ENCODE results near the gene KCTD4.

KCTD4 gene

GRCh38 chr13:45167611-45168554, 33.0 kb downstream of the KCTD4 start:
- DNase-seq = no peak

- DNase-seq = no peak
Measured at GRCh38 chr13:45166858-45167257, 34.0 kb downstream of the KCTD4 start.

DNA sequence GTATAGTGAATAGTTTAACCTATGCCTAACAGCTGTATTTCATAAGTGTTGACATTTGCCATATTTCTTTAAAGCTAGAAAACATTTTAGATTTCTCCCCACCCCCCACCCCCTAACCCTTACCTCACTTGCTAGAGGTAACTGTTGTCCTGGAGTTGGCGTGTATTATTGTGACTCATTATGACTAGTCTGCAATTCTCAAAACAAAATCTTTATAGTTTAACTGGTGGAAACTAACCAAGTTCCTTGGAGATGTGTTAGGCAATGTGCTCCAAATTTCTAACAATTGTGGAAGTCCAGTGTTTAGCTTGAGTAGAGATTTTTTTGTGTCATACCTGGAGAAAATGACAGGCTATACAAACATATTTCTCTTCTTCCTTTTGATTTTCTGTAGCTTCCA, 38.0 kb downstream of the KCTD4 start:
- no peak for DNase-seq

DNA sequence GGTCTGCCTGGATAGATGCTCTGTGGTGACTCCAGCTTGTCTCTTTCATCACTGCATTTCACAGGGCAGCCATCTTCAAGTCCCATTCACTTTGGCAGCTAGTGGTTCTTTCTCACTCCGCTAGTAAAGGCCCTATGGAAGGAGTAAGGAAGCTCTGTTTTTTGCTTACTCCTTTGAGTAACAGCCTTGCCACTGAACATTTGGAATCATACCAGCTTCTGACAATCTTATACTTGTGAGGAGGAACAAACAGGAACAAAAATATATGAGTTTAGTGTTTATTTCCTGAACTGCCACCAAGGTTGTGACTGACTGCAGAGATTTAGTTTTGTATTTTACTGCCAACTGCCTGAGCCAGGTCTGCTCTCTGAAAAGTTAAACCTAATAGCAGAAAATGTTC, 38.7 kb downstream of the KCTD4 start:
- no peak for DNase-seq

- no peak for DNase-seq
Measured at GRCh38 chr13:45156565-45157361, 44.1 kb downstream of the KCTD4 start.

- no peak for DNase-seq
Measured at GRCh38 chr13:45149964-45150363, 50.9 kb downstream of the KCTD4 start.

DNA sequence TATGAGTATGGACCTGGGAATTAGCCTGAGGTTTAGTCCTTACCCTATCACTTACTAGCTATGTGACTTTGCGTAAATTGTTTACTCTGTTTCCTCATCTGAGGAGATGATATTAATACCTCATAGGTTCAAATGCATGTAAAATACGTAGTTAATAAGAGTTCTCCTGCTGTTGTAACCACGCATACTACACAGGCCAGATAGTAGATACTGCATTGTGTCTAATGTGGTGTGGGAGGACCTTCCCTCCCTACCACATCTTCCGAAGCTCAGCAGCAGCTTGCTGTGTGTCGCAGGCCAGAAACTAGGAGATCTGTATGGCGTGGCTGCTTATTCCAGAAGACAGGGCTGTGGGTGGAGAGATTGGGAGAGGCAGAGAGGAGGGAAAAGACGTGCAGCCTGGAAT, 57.5 kb downstream of the KCTD4 start:
- DNase-seq = no peak

Data from activated CD4-positive, alpha-beta T cell treated with anti-CD3 and anti-CD28 coated beads for 48 hours (primary cell).